ENCODE data around the gene MUC5B. TPM values are rescaled to one million over a fixed set of nuclear protein-coding genes. Genes with fewer than 3 reads are reported as not detected.
"Not testable (repeated sequence)": the region's sequence is repeated elsewhere in the genome, so short reads cannot be mapped to it uniquely, and the experiment has no call there.

Gene MUC5B
- total and polyA plus RNA-seq, 9 donors, result 0.01 to 0.33 (median 0.04) TPM; not detected in 2

GRCh38 chr11:1260620-1261019 is 37.8 kb downstream of the MUC5B start:
- DNase-seq, result no peak
- 83% methylated on average over 17 of the region's 17 CpGs for WGBS (ENCODE audit: insufficient coverage)
- Histone ChIP-seq H3K4me3 (ENCODE audit: low read length) (no peak overlapping the region), H3K27ac (ENCODE audit: low read length) (no peak overlapping the region), H3K36me3 (ENCODE audit: control insufficient read depth, insufficient read depth, low read length) (no peaks in the 10 kb centered on the region), H3K9me3 (replicated peaks; ENCODE audit: control insufficient read depth, low read depth, low read length) (no peaks in the 10 kb centered on the region), H3K27me3 (ENCODE audit: control insufficient read depth, insufficient read depth, low read length) (no peaks in the 10 kb centered on the region), H3K4me1 (ENCODE audit: control insufficient read depth, insufficient read depth, low read length) (peaks cover 16% of the 10 kb centered on the region)

GRCh38 chr11:1261241-1262071 is 38.6 kb downstream of the MUC5B start:
- H3K4me3 ChIP-seq (ENCODE audit: low read length), result no peak overlapping the region
- 86% methylated on average over 36 of the region's 39 CpGs for WGBS (ENCODE audit: insufficient coverage)
- H3K27ac ChIP-seq (ENCODE audit: low read length), result no peak overlapping the region
- H3K36me3 ChIP-seq (ENCODE audit: control insufficient read depth, insufficient read depth, low read length), result no peaks in the 10 kb centered on the region
- DNase-seq, result no peak
- no peaks in the 10 kb centered on the region for H3K27me3 ChIP-seq (ENCODE audit: control insufficient read depth, insufficient read depth, low read length)
- H3K4me1 ChIP-seq (ENCODE audit: control insufficient read depth, insufficient read depth, low read length), result peaks cover 16% of the 10 kb centered on the region
- no peaks in the 10 kb centered on the region for H3K9me3 ChIP-seq (replicated peaks; ENCODE audit: control insufficient read depth, low read depth, low read length)

GRCh38 chr11:1262172-1263006 is 39.5 kb downstream of the MUC5B start:
- Histone ChIP-seq H3K36me3 (ENCODE audit: control insufficient read depth, insufficient read depth, low read length) (no peaks in the 10 kb centered on the region), H3K4me3 (ENCODE audit: low read length) (peak overlapping the region; percentile 50), H3K4me1 (ENCODE audit: control insufficient read depth, insufficient read depth, low read length) (peaks cover 16% of the 10 kb centered on the region), H3K27ac (ENCODE audit: low read length) (no peak overlapping the region), H3K9me3 (replicated peaks; ENCODE audit: control insufficient read depth, low read depth, low read length) (no peaks in the 10 kb centered on the region), H3K27me3 (ENCODE audit: control insufficient read depth, insufficient read depth, low read length) (no peaks in the 10 kb centered on the region)
- WGBS (ENCODE audit: insufficient coverage), result 10% methylated on average over 25 of the region's 31 CpGs
- DNase-seq, result peak; percentile 93

- peak overlapping the region; percentile 50 for H3K4me3 ChIP-seq (ENCODE audit: low read length)
- H3K27ac ChIP-seq (ENCODE audit: low read length), result no peak overlapping the region
- H3K36me3 ChIP-seq (ENCODE audit: control insufficient read depth, insufficient read depth, low read length), result no peaks in the 10 kb centered on the region
- H3K4me1 ChIP-seq (ENCODE audit: control insufficient read depth, insufficient read depth, low read length), result peaks cover 16% of the 10 kb centered on the region
- H3K9me3 ChIP-seq (replicated peaks; ENCODE audit: control insufficient read depth, low read depth, low read length), result no peaks in the 10 kb centered on the region
- WGBS (ENCODE audit: insufficient coverage), result 50% methylated on average over 5 of the region's 7 CpGs
- DNase-seq, result no peak
- H3K27me3 ChIP-seq (ENCODE audit: control insufficient read depth, insufficient read depth, low read length), result no peaks in the 10 kb centered on the region
Observed at GRCh38 chr11:1263010-1263409, 40.1 kb downstream of the MUC5B start.

GRCh38 chr11:1264444-1264843 is 41.6 kb downstream of the MUC5B start:
- WGBS (ENCODE audit: insufficient coverage), result no CpG with 5 or more reads among the region's 3 CpGs

GRCh38 chr11:1265480-1265879 is 42.6 kb downstream of the MUC5B start:
- not testable (repeated sequence) for DNase-seq; H3K9me3 ChIP-seq (replicated peaks; ENCODE audit: control insufficient read depth, low read depth, low read length); H3K27me3 ChIP-seq (ENCODE audit: control insufficient read depth, insufficient read depth, low read length); H3K36me3 ChIP-seq (ENCODE audit: control insufficient read depth, insufficient read depth, low read length); H3K4me3 ChIP-seq (ENCODE audit: low read length); H3K27ac ChIP-seq (ENCODE audit: low read length)
- WGBS (ENCODE audit: insufficient coverage), result 94% methylated on average over 4 of the region's 4 CpGs
- peaks cover 16% of the 10 kb centered on the region for H3K4me1 ChIP-seq (ENCODE audit: control insufficient read depth, insufficient read depth, low read length)

More at GRCh38 chr11:1264444-1264843, 41.6 kb downstream of the MUC5B start:
- H3K27me3 ChIP-seq (ENCODE audit: control insufficient read depth, insufficient read depth, low read length); H3K9me3 ChIP-seq (replicated peaks; ENCODE audit: control insufficient read depth, low read depth, low read length); H3K27ac ChIP-seq (ENCODE audit: low read length); H3K36me3 ChIP-seq (ENCODE audit: control insufficient read depth, insufficient read depth, low read length); H3K4me3 ChIP-seq (ENCODE audit: low read length): not testable (repeated sequence)
- peaks cover 16% of the 10 kb centered on the region for H3K4me1 ChIP-seq (ENCODE audit: control insufficient read depth, insufficient read depth, low read length)
- DNase-seq, result peak; percentile 50

- H3K27me3 ChIP-seq (ENCODE audit: control insufficient read depth, insufficient read depth, low read length); H3K36me3 ChIP-seq (ENCODE audit: control insufficient read depth, insufficient read depth, low read length); DNase-seq; H3K27ac ChIP-seq (ENCODE audit: low read length); H3K4me3 ChIP-seq (ENCODE audit: low read length); H3K9me3 ChIP-seq (replicated peaks; ENCODE audit: control insufficient read depth, low read depth, low read length): not testable (repeated sequence)
- WGBS (ENCODE audit: insufficient coverage), result 100% methylated on average over 1 of the region's 2 CpGs
- peaks cover 12% of the 10 kb centered on the region for H3K4me1 ChIP-seq (ENCODE audit: control insufficient read depth, insufficient read depth, low read length)
Observed at GRCh38 chr11:1266976-1267375, 44.1 kb downstream of the MUC5B start.

GRCh38 chr11:1267441-1268100 is 44.7 kb downstream of the MUC5B start:
- Histone ChIP-seq H3K27me3 (ENCODE audit: control insufficient read depth, insufficient read depth, low read length) (no peaks in the 10 kb centered on the region), H3K4me1 (ENCODE audit: control insufficient read depth, insufficient read depth, low read length) (peaks cover 6% of the 10 kb centered on the region), H3K9me3 (replicated peaks; ENCODE audit: control insufficient read depth, low read depth, low read length) (no peaks in the 10 kb centered on the region), H3K36me3 (ENCODE audit: control insufficient read depth, insufficient read depth, low read length) (no peaks in the 10 kb centered on the region), H3K4me3 (ENCODE audit: low read length) (no peak overlapping the region), H3K27ac (ENCODE audit: low read length) (no peak overlapping the region)
- 87% methylated on average over 6 of the region's 9 CpGs for WGBS (ENCODE audit: insufficient coverage)
- DNase-seq, result no peak

- no peaks in the 10 kb centered on the region for H3K27me3 ChIP-seq (ENCODE audit: control insufficient read depth, insufficient read depth, low read length)
Observed at GRCh38 chr11:1269957-1270356, 47.1 kb downstream of the MUC5B start.

GRCh38 chr11:1270476-1270875 is 47.6 kb downstream of the MUC5B start:
- Histone ChIP-seq H3K9me3 (replicated peaks; ENCODE audit: control insufficient read depth, low read depth, low read length) (no peaks in the 10 kb centered on the region), H3K36me3 (ENCODE audit: control insufficient read depth, insufficient read depth, low read length) (peaks cover 7% of the 10 kb centered on the region), H3K27me3 (ENCODE audit: control insufficient read depth, insufficient read depth, low read length) (no peaks in the 10 kb centered on the region), H3K27ac (ENCODE audit: low read length) (no peak overlapping the region), H3K4me3 (ENCODE audit: low read length) (no peak overlapping the region), H3K4me1 (ENCODE audit: control insufficient read depth, insufficient read depth, low read length) (no peaks in the 10 kb centered on the region)
- WGBS (ENCODE audit: insufficient coverage), result 73% methylated on average over 9 of the region's 10 CpGs
- DNase-seq, result no peak

More at GRCh38 chr11:1269957-1270356, 47.1 kb downstream of the MUC5B start:
- H3K27ac ChIP-seq (ENCODE audit: low read length), result no peak overlapping the region
- H3K4me3 ChIP-seq (ENCODE audit: low read length), result no peak overlapping the region
- WGBS (ENCODE audit: insufficient coverage), result 60% methylated on average over 4 of the region's 5 CpGs
- H3K36me3 ChIP-seq (ENCODE audit: control insufficient read depth, insufficient read depth, low read length), result peaks cover 1% of the 10 kb centered on the region
- H3K4me1 ChIP-seq (ENCODE audit: control insufficient read depth, insufficient read depth, low read length), result no peaks in the 10 kb centered on the region
- H3K9me3 ChIP-seq (replicated peaks; ENCODE audit: control insufficient read depth, low read depth, low read length), result no peaks in the 10 kb centered on the region
- no peak for DNase-seq

Measured in muscle of leg (tissue), 11 donors.